A673 (cell line): ENCODE measurements around the gene GRIK2. TPM values are rescaled to one million over a fixed set of nuclear protein-coding genes. Genes with fewer than 3 reads are reported as not detected.

Experiments used
- BruUV-seq: library from RNA; stranded (reverse); fragments of 400-500 nt; replicated peaks from 2 replicates; lab custom pipeline; 2021; lab: Mats Ljungman, UMichigan
- CTCF ChIA-PET: fragments of 300-600 bp; sonication (Branson Sonifier 250); formaldehyde crosslinking; loops from one replicate; lab custom pipeline; 2022; ENCODE audit warnings: antibody characterized with exemption; lab: Charles Lee
- POLR2A ChIA-PET: fragments of 300-600 bp; sonication (Branson Sonifier 250); formaldehyde crosslinking; loops from one replicate; lab custom pipeline; 2022; ENCODE audit warnings: antibody characterized with exemption; ENCODE audit not compliant: low non-redundant PET; lab: Charles Lee
- DNase-seq: peaks from one replicate; pipeline ENCODE4 v3.0.0-alpha.2; 2015; ENCODE audit warnings: low spot score
- H3K27ac ChIP-seq: fragments of 200-600 bp; sonication (generic); 2 replicates; pipeline ENCODE4 v1.5.1; 2016; ENCODE audit warnings: mixed run types, low read depth, mild to moderate bottlenecking, mixed read lengths, antibody characterized with exemption, low read length; ENCODE audit not compliant: poor library complexity, severe bottlenecking
- H3K27me3 ChIP-seq: fragments of 200-600 bp; sonication (generic); replicated peaks from 2 replicates; pipeline ENCODE4 v1.6.1; 2017; ENCODE audit warnings: mixed run types, low read depth, mild to moderate bottlenecking, mixed read lengths, antibody characterized with exemption, low read length; ENCODE audit not compliant: insufficient read depth, poor library complexity
- H3K36me3 ChIP-seq: fragments of 200-600 bp; sonication (generic); 2 replicates; pipeline ENCODE4 v1.6.1; 2016; ENCODE audit warnings: mixed run types, mild to moderate bottlenecking, mixed read lengths, antibody characterized with exemption, low read length; ENCODE audit not compliant: insufficient read depth, poor library complexity, severe bottlenecking
- H3K4me1 ChIP-seq: fragments of 200-600 bp; sonication (generic); 2 replicates; pipeline ENCODE4 v1.6.1; 2017; ENCODE audit warnings: mixed run types, mild to moderate bottlenecking, mixed read lengths, antibody characterized with exemption, low read length; ENCODE audit not compliant: insufficient read depth, poor library complexity, severe bottlenecking
- H3K4me3 ChIP-seq: fragments of 200-600 bp; sonication (generic); 2 replicates; pipeline ENCODE4 v1.5.1; 2016; ENCODE audit warnings: low read depth, mixed run types, mild to moderate bottlenecking, mixed read lengths, low read length; ENCODE audit not compliant: poor library complexity, severe bottlenecking
- H3K9me3 ChIP-seq: fragments of 200-600 bp; sonication (generic); 2 replicates; pipeline ENCODE4 v1.6.1; 2016; ENCODE audit warnings: mixed run types, low read depth, mild to moderate bottlenecking, mixed read lengths, antibody characterized with exemption, low read length; ENCODE audit not compliant: poor library complexity, severe bottlenecking
- EZH2 ChIP-seq: fragments of 200-600 bp; sonication (generic); IDR thresholded peaks from 2 replicates; pipeline ENCODE4 v1.6.1; 2017; ENCODE audit warnings: borderline replicate concordance, low read depth, mild to moderate bottlenecking, mixed read lengths, antibody characterized with exemption, low read length; ENCODE audit not compliant: poor library complexity, severe bottlenecking
- intact Hi-C: fragments of 100-400 bp; cut with micrococcal nuclease; formaldehyde crosslinking; loops from one replicate; pipeline ENCODE4 v1.10.0; 2022; ENCODE audit not compliant: unreplicated experiment
- total RNA-seq: library from RNA; stranded (reverse); gene quantifications from 2 replicates; pipeline ENCODE4 v1.2.3, GENCODE V29; 2021
- TF ChIP-seq, protein P1 (sequence below): fragments of 300-800, 200-600 bp; sonication (generic); conservative IDR thresholded peaks from 2 replicates; pipeline ENCODE4 v1.5.1; 2017; ENCODE audit warnings: low read depth, mild to moderate bottlenecking, antibody characterized with exemption, low read length, moderate library complexity, mixed read lengths

The GRIK2 gene
- total RNA-seq, 1 experiment from 2014 or later: 62.1 TPM

- H3K4me3 ChIP-seq: no peak overlapping the region
- TF ChIP-seq, protein P1, sequence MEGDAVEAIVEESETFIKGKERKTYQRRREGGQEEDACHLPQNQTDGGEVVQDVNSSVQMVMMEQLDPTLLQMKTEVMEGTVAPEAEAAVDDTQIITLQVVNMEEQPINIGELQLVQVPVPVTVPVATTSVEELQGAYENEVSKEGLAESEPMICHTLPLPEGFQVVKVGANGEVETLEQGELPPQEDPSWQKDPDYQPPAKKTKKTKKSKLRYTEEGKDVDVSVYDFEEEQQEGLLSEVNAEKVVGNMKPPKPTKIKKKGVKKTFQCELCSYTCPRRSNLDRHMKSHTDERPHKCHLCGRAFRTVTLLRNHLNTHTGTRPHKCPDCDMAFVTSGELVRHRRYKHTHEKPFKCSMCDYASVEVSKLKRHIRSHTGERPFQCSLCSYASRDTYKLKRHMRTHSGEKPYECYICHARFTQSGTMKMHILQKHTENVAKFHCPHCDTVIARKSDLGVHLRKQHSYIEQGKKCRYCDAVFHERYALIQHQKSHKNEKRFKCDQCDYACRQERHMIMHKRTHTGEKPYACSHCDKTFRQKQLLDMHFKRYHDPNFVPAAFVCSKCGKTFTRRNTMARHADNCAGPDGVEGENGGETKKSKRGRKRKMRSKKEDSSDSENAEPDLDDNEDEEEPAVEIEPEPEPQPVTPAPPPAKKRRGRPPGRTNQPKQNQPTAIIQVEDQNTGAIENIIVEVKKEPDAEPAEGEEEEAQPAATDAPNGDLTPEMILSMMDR: peak; percentile 41
- TF ChIP-seq EZH2: no peak
- CTCF ChIA-PET: interaction anchor here (0.7 kb wide), 1 partner anchor 392 kb away, joined by 7 read pairs; no protein-coding TSS in a partner anchor
- no TSS peak for BruUV-seq
- H3K36me3 ChIP-seq: no peaks in the 10 kb centered on the region
- H3K4me1 ChIP-seq: no peaks in the 10 kb centered on the region
- H3K27ac ChIP-seq: no peak overlapping the region
- POLR2A ChIA-PET: no interaction called here
- no peaks in the 10 kb centered on the region for H3K9me3 ChIP-seq
- no peaks in the 10 kb centered on the region for H3K27me3 ChIP-seq
- intact Hi-C loops: no loop called here
- DNase-seq: peak; percentile 40
Measured at GRCh38 chr6:101386982-101387381, 6.5 kb upstream of the GRIK2 start.

GRCh38 chr6:101391772-101392585 lies 1.5 kb upstream of the GRIK2 start:
- DNase-seq: no peak
- BruUV-seq: no TSS peak
- TF ChIP-seq, protein P1: no peak
- no peak for TF ChIP-seq EZH2
- intact Hi-C loops: loop anchor here (5.0 to 10.0 kb wide), 2 partner anchors 280 to 663 kb away; no protein-coding TSS in a partner anchor
- H3K4me1 ChIP-seq: peaks cover 12% of the 10 kb centered on the region
- CTCF ChIA-PET: no interaction called here
- H3K4me3 ChIP-seq: no peak overlapping the region
- H3K27me3 ChIP-seq: no peaks in the 10 kb centered on the region
- H3K9me3 ChIP-seq: no peaks in the 10 kb centered on the region
- H3K36me3 ChIP-seq: no peaks in the 10 kb centered on the region
- H3K27ac ChIP-seq: no peak overlapping the region
- POLR2A ChIA-PET: no interaction called here

- Histone ChIP-seq H3K27me3 (no peaks in the 10 kb centered on the region), H3K9me3 (no peaks in the 10 kb centered on the region), H3K36me3 (no peaks in the 10 kb centered on the region), H3K4me1 (peaks cover 13% of the 10 kb centered on the region), H3K27ac (no peak overlapping the region), H3K4me3 (peak overlapping the region; percentile 75)
- peak; percentile 9 for DNase-seq
- BruUV-seq: no TSS peak
- intact Hi-C loops: loop anchor here (5.0 to 10.0 kb wide), 2 partner anchors 280 to 662 kb away; no protein-coding TSS in a partner anchor
- ChIA-PET POLR2A (no interaction called here), CTCF (no interaction called here)
- TF ChIP-seq EZH2: no peak
- TF ChIP-seq, protein P1: no peak
Measured at GRCh38 chr6:101392586-101393230, 800 bp upstream of the GRIK2 start.
